Endothelial cell of umbilical vein (primary cell): ENCODE measurements around the gene PIK3CB. TPM values are rescaled to one million over a fixed set of nuclear protein-coding genes. Genes with fewer than 3 reads are reported as not detected.

ENCODE experiments used
- BruUV-seq: library from RNA; stranded (reverse); fragments of 400-500 nt; replicated peaks from 2 replicates; lab custom pipeline; 2021; lab: Mats Ljungman, UMichigan
- CTCF ChIA-PET: fragments of 300-600, 350-600 bp; sonication (Branson Sonifier 250); formaldehyde crosslinking; loops from one replicate; lab custom pipeline; 2021; ENCODE audit warnings: antibody characterized with exemption, inconsistent platforms; lab: Charles Lee
- POLR2A ChIA-PET: fragments of 300-600, 350-600 bp; sonication (Branson Sonifier 250); formaldehyde crosslinking; loops from one replicate; lab custom pipeline; 2021; ENCODE audit warnings: antibody characterized with exemption, inconsistent platforms; lab: Charles Lee
- DNase-seq: peaks from one replicate; pipeline ENCODE4 v3.0.0-alpha.2; 2011; ENCODE audit warnings: low read depth, low spot score
- FAIRE-seq: peaks from 2 replicates; lab custom pipeline; 2011; peaks lifted over from hg19 to GRCh38; lab: Jason Lieb, UNC
- H2AFZ ChIP-seq: 2 replicates; pipeline ENCODE4 v1.6.0; 2012; ENCODE audit warnings: low read depth, low read length, control low read depth, inconsistent platforms
- H3K27ac ChIP-seq: 2 replicates; pipeline ENCODE4 v1.5.1; 2011; ENCODE audit warnings: low read depth, mild to moderate bottlenecking, control low read depth, low read length, moderate library complexity; ENCODE audit not compliant: insufficient read depth
- H3K27me3 ChIP-seq, 2 experiments: 2 replicates each; pipeline versions ENCODE4 v1.6.0 to v1.6.1; 2011; ENCODE audit warnings: low read length in 2 of 2, mixed read lengths in 1 of 2; ENCODE audit not compliant: control insufficient read depth in 2 of 2, insufficient read depth in 2 of 2
- H3K36me3 ChIP-seq, 2 experiments: 2 replicates in 1 of 2; 3 replicates in 1 of 2; pipeline ENCODE4 v1.5.1; 2011; ENCODE audit warnings: low read length in 2 of 2, mild to moderate bottlenecking in 1 of 2, moderate library complexity in 1 of 2; ENCODE audit not compliant: control insufficient read depth in 2 of 2, insufficient read depth in 2 of 2; ENCODE audit errors: extremely low read depth in 1 of 2
- H3K4me1 ChIP-seq: 3 replicates; pipeline ENCODE4 v1.5.1; 2011; ENCODE audit warnings: mild to moderate bottlenecking, low read length; ENCODE audit not compliant: control insufficient read depth, insufficient read depth; ENCODE audit errors: extremely low read depth
- H3K4me2 ChIP-seq: 2 replicates; pipeline ENCODE4 v1.6.1; 2011; ENCODE audit warnings: low read length, control low read depth, mixed read lengths; ENCODE audit not compliant: insufficient read depth
- H3K4me3 ChIP-seq, 3 experiments: fragments of 200-600 bp in 1 of 3; sonication (generic), shearing (Covaris generic) in 1 of 3; replicated peaks in 1 of 3; 2 replicates each; pipeline ENCODE4 v1.5.1; 2011 to 2016; ENCODE audit warnings: control low read depth in 3 of 3, low read length in 3 of 3, mild to moderate bottlenecking in 2 of 3, inconsistent platforms in 1 of 3, low read depth in 1 of 3, moderate library complexity in 1 of 3; ENCODE audit not compliant: insufficient read depth in 1 of 3
- H3K79me2 ChIP-seq: 2 replicates; pipeline ENCODE4 v1.6.0; 2012; ENCODE audit warnings: low read length, inconsistent platforms; ENCODE audit not compliant: control insufficient read depth, insufficient read depth
- H3K9ac ChIP-seq: replicated peaks from 2 replicates; pipeline ENCODE3; 2011; ENCODE audit warnings: low read length, control low read depth; ENCODE audit not compliant: insufficient read depth; ENCODE audit errors: extremely low read depth
- H3K9me1 ChIP-seq: replicated peaks from 3 replicates; pipeline ENCODE4 v1.6.0; 2011; ENCODE audit warnings: mild to moderate bottlenecking, low read length; ENCODE audit not compliant: control insufficient read depth, insufficient read depth; ENCODE audit errors: extremely low read depth
- H3K9me3 ChIP-seq: replicated peaks from 2 replicates; pipeline ENCODE4 v1.5.1; 2012; ENCODE audit warnings: low read length, inconsistent platforms; ENCODE audit not compliant: control insufficient read depth, insufficient read depth
- H4K20me1 ChIP-seq: replicated peaks from 2 replicates; pipeline ENCODE3; 2011; ENCODE audit warnings: mild to moderate bottlenecking, low read length; ENCODE audit not compliant: control insufficient read depth, insufficient read depth; ENCODE audit errors: extremely low read depth
- EZH2 ChIP-seq: IDR thresholded peaks from 2 replicates; pipeline ENCODE4 v1.6.1; 2012; ENCODE audit warnings: borderline replicate concordance, low read depth, mild to moderate bottlenecking, moderate library complexity, low read length, inconsistent platforms; ENCODE audit not compliant: severe bottlenecking
- FOS ChIP-seq: IDR thresholded peaks from 2 replicates; pipeline ENCODE4 v1.6.1; 2011; ENCODE audit warnings: mild to moderate bottlenecking, low read length, moderate library complexity, borderline replicate concordance; ENCODE audit not compliant: insufficient read depth
- GATA2 ChIP-seq: IDR thresholded peaks from 2 replicates; pipeline ENCODE4 v1.7.0; 2011; ENCODE audit warnings: low read depth, mild to moderate bottlenecking, moderate library complexity, mixed read lengths, low read length; ENCODE audit not compliant: insufficient read length, insufficient read depth
- JUN ChIP-seq: IDR thresholded peaks from 2 replicates; pipeline ENCODE4 v1.6.1; 2011; ENCODE audit warnings: borderline replicate concordance, low read depth; ENCODE audit not compliant: insufficient read length, insufficient read depth
- MYC ChIP-seq: IDR thresholded peaks from one replicate; pipeline ENCODE4 v1.6.1; 2011; ENCODE audit warnings: mild to moderate bottlenecking, low read depth, low read length
- POLR2A ChIP-seq: IDR thresholded peaks from 2 replicates; pipeline ENCODE4 v1.6.1; 2012; ENCODE audit warnings: low read depth, mild to moderate bottlenecking, control low read depth, low read length
- POLR2AphosphoS5 ChIP-seq: IDR thresholded peaks from 2 replicates; pipeline ENCODE4 v1.6.1; 2012; ENCODE audit warnings: low read depth, mild to moderate bottlenecking, control low read depth, low read length, moderate library complexity; ENCODE audit not compliant: insufficient read depth
- dilution Hi-C: fragments of 300-500 bp; cut with MboI; formaldehyde crosslinking; loops from one replicate; pipeline ENCODE4 v1.15.0; 2019; ENCODE audit warnings: low sequenced_read_pairs; ENCODE audit not compliant: extremely low pct_ligation_motif_present
- intact Hi-C: fragments of 100-400 bp; cut with micrococcal nuclease; formaldehyde crosslinking; loops from one replicate; pipeline ENCODE4 v1.10.0; 2022
- polyA plus RNA-seq, 4 experiments: library from polyadenylated mRNA; depleted of rRNA in 3 of 4; stranded (reverse) in 3 of 4; unstranded in 1 of 4; fragments of >200 nt; gene quantifications; 2 replicates each; pipeline versions ENCODE4 v1.2.1 to v1.2.3, GENCODE V29; 2011 to 2012; ENCODE audit warnings: missing spikeins in 1 of 4
- total RNA-seq: library from RNA; stranded (reverse); gene quantifications from 2 replicates; pipeline ENCODE4 v1.2.3, GENCODE V29; 2021
- TF ChIP-seq, protein P1 (sequence below): IDR thresholded peaks from 2 replicates; pipeline ENCODE4 v1.6.1; 2011; ENCODE audit not compliant: insufficient read depth, insufficient read length
- TF ChIP-seq, protein P2 (sequence below), 2 donors: IDR thresholded peaks; 1 replicate in 1 of 2; 2 replicates in 1 of 2; pipeline ENCODE4 v1.5.1; 2011; ENCODE audit warnings: low read length in 2 of 2, mild to moderate bottlenecking in 2 of 2, moderate library complexity in 2 of 2, control low read depth in 1 of 2, inconsistent platforms in 1 of 2, low read depth in 1 of 2; ENCODE audit not compliant: insufficient read depth in 1 of 2; ENCODE audit errors: extremely low read depth in 1 of 2

The PIK3CB gene
- total and polyA plus RNA-seq, 2 donors (not counting 3 experiments of a cell fraction or from before 2014, with no cell fraction given) = 9.0 to 29.8 TPM

DNA sequence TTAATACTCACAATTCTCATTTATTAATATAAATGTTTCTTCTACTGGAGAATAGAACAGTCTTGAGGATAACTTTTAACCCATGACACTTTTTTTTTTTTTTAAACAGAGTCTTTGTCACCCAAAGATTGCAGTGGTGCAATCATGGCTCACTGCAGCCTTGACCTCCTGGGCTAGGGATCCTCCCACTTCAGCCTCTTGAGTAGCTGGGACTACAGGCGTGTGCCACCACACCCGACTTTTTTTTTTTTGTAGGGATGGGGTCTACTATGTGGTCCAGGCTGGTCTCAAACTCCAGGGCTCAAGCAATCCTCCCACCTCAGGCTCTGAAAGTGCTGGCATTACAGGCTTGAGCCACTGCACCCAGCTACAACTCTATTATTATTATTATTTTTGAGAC, 34.5 kb downstream of the PIK3CB start:
- peaks cover 4% of the 10 kb centered on the region for H4K20me1 ChIP-seq

More for the DNA sequence above, 34.5 kb downstream of the PIK3CB start:
- Histone ChIP-seq H3K9ac (no peak overlapping the region), H3K4me1 (no peaks in the 10 kb centered on the region), H3K4me2 (no peak overlapping the region), H3K36me3 (peaks cover 0 to 2% of the 10 kb centered on the region in 2 experiments), H3K79me2 (peaks cover 40% of the 10 kb centered on the region), H2AFZ (no peak overlapping the region), H3K9me3 (no peaks in the 10 kb centered on the region), H3K27me3 (no peaks in the 10 kb centered on the region), H3K9me1 (no peaks in the 10 kb centered on the region), H3K27ac (no peak overlapping the region), H3K4me3 (no peak overlapping the region)
- intact Hi-C loops = no loop called here
- TF ChIP-seq POLR2AphosphoS5 (no peak), FOS (no peak), POLR2A (no peak), EZH2 (no peak), GATA2 (no peak), MYC (no peak), JUN (no peak)
- TF ChIP-seq, protein P1, sequence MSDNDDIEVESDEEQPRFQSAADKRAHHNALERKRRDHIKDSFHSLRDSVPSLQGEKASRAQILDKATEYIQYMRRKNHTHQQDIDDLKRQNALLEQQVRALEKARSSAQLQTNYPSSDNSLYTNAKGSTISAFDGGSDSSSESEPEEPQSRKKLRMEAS = no peak
- TF ChIP-seq, protein P2, sequence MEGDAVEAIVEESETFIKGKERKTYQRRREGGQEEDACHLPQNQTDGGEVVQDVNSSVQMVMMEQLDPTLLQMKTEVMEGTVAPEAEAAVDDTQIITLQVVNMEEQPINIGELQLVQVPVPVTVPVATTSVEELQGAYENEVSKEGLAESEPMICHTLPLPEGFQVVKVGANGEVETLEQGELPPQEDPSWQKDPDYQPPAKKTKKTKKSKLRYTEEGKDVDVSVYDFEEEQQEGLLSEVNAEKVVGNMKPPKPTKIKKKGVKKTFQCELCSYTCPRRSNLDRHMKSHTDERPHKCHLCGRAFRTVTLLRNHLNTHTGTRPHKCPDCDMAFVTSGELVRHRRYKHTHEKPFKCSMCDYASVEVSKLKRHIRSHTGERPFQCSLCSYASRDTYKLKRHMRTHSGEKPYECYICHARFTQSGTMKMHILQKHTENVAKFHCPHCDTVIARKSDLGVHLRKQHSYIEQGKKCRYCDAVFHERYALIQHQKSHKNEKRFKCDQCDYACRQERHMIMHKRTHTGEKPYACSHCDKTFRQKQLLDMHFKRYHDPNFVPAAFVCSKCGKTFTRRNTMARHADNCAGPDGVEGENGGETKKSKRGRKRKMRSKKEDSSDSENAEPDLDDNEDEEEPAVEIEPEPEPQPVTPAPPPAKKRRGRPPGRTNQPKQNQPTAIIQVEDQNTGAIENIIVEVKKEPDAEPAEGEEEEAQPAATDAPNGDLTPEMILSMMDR (IDR thresholded peaks at IDR 0.05; ENCODE audit: extremely low read depth in 1 of 2, insufficient read depth in 1 of 2, low read depth in 1 of 2, low read length in 2 of 2) = no peak
- POLR2A ChIA-PET = interaction anchor here (0.7 kb wide), 1 partner anchor 53 kb away, joined by 5 read pairs; no protein-coding TSS in a partner anchor
- dilution Hi-C loops = no loop called here
- DNase-seq (no peak), FAIRE-seq (no peak)
- CTCF ChIA-PET = interaction anchor here (1.1 kb wide), 1 partner anchor 14 kb away, joined by 3 read pairs; no protein-coding TSS in a partner anchor
- BruUV-seq = no TSS peak
